Left ventricle myocardium inferior (tissue), 1 donor: ENCODE data around the gene TEDC2. TPM values are rescaled to one million over a fixed set of nuclear protein-coding genes. Genes with fewer than 3 reads are reported as not detected.

ENCODE experiments used
- DNase-seq: peaks from one replicate; pipeline ENCODE4 v3.0.0-alpha.2; 2020
- H3K27ac ChIP-seq: fragments of 200-600 bp; replicated peaks from 2 replicates; pipeline ENCODE4 v1.8.0; 2021
- H3K27me3 ChIP-seq: fragments of 200-600 bp; 2 replicates; pipeline ENCODE4 v1.8.0; 2021; ENCODE audit warnings: low read depth
- H3K36me3 ChIP-seq: fragments of 200-600 bp; 2 replicates; pipeline ENCODE4 v1.8.0; 2021
- H3K4me1 ChIP-seq: fragments of 200-600 bp; 2 replicates; pipeline ENCODE4 v1.8.0; 2021
- H3K4me3 ChIP-seq: fragments of 200-600 bp; 2 replicates; pipeline ENCODE4 v1.8.0; 2021; ENCODE audit warnings: mild to moderate bottlenecking, moderate library complexity
- H3K9me3 ChIP-seq: fragments of 200-600 bp; replicated peaks from 2 replicates; pipeline ENCODE4 v1.8.0; 2021
- CTCF ChIP-seq: fragments of 200-600 bp; IDR thresholded peaks from 2 replicates; pipeline ENCODE4 v1.8.0; 2021; ENCODE audit warnings: antibody characterized with exemption, mild to moderate bottlenecking, borderline replicate concordance
- intact Hi-C: fragments of 100-400 bp; cut with micrococcal nuclease; formaldehyde crosslinking; loops from one replicate; pipeline ENCODE4 v1.11.0; 2022
- total RNA-seq: library from RNA; stranded (reverse); fragmentation: NEBNext Ultra II Directional; extraction: Animal tissue kit (Norgen Biotek cat#: 25700); gene quantifications from one replicate; pipeline ENCODE4 v1.2.1, GENCODE V29; 2021
- donor health status: DM: no; HTN: yes; CAD: no; lungs with severe emphysema.

Gene TEDC2
- total RNA-seq, 1 donor from 2014 or later = 1.3 TPM

- no peaks in the 10 kb centered on the region for H3K36me3 ChIP-seq
- H3K4me3 ChIP-seq = no peak overlapping the region
- intact Hi-C loops = no loop called here
- H3K27ac ChIP-seq = peak overlapping the region; percentile 58
- TF ChIP-seq CTCF = no peak
- DNase-seq = peak; percentile 57
- H3K9me3 ChIP-seq = no peaks in the 10 kb centered on the region
- no peaks in the 10 kb centered on the region for H3K27me3 ChIP-seq
- peaks cover 33% of the 10 kb centered on the region for H3K4me1 ChIP-seq
Measured at GRCh38 chr16:2507665-2508064, 47.8 kb downstream of the TEDC2 start.

DNA sequence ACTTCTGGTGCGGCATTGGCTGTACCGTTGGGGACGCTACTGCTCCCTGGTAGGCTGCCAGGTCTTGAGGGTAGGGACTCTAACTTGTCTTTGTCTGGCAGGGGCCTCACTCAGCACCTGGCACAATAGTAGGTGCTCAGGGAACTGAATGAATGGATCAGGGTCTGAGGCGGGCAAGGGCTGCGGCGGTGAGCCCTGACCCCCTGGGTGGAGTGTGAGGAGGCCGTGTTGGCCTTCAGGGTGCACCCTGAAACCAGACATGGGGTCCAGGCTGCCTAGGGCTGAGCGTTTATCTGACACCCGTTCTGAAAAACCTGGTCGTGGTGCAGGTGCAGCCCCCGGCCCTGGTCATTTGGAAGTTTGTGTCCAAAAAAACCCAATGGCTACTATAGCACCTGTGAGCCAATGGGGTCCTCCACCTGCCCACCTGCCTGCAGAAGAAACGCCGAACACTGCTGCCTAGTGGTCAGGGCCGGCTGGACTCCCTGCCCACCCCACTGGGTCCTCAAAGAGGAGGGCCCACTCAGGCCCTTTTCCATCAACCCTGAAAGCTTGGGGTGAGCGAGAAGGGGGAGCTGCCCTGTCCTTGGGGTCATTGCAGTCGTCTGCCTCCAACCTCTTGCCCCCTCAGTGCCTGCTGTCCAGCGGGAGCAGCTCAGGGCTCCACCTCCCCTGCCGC, 49.0 kb downstream of the TEDC2 start:
- H3K27me3 ChIP-seq = no peaks in the 10 kb centered on the region
- H3K27ac ChIP-seq = no peak overlapping the region
- no peak overlapping the region for H3K4me3 ChIP-seq
- TF ChIP-seq CTCF = no peak
- H3K4me1 ChIP-seq = peaks cover 32% of the 10 kb centered on the region
- H3K36me3 ChIP-seq = no peaks in the 10 kb centered on the region
- H3K9me3 ChIP-seq = no peaks in the 10 kb centered on the region
- no peak for DNase-seq
- intact Hi-C loops = no loop called here

DNA sequence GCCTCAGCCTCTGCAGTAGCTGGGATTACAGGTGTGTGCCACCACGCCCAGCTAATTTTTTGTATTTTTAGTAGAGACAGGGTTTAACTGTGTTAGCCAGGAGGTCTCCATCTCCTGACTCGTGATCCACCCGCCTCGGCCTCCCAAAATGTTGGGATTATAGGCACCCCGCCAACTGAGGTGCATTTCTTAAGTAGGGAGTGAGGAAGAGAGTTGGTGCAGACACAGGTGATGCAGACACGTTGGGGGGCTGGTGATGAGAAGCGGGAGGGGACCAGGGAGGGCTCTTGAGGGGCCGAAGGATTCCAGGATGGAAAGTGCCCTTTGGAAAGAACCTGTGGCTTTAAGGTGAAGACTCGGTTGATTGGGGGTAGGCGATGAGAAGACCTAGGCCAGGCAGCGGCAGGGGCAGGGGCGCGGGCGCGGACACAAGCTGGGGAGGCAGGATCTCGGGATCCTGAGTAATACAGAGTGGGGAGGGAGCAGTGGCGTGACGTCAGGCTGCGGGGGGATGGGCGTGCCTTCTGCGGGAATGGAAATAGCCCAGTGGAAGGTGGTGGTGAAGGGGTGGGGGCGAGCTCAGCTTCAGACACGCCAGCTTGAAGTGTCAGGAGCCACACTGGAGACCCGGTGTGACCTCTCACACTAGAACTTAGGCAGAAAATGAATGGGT, 51.4 kb downstream of the TEDC2 start:
- TF ChIP-seq CTCF = no peak
- H3K9me3 ChIP-seq = no peaks in the 10 kb centered on the region
- intact Hi-C loops = no loop called here
- H3K4me1 ChIP-seq = peaks cover 40% of the 10 kb centered on the region
- no peaks in the 10 kb centered on the region for H3K36me3 ChIP-seq
- H3K4me3 ChIP-seq = no peak overlapping the region
- peak; percentile 68 for DNase-seq
- H3K27me3 ChIP-seq = no peaks in the 10 kb centered on the region
- H3K27ac ChIP-seq = no peak overlapping the region

DNA sequence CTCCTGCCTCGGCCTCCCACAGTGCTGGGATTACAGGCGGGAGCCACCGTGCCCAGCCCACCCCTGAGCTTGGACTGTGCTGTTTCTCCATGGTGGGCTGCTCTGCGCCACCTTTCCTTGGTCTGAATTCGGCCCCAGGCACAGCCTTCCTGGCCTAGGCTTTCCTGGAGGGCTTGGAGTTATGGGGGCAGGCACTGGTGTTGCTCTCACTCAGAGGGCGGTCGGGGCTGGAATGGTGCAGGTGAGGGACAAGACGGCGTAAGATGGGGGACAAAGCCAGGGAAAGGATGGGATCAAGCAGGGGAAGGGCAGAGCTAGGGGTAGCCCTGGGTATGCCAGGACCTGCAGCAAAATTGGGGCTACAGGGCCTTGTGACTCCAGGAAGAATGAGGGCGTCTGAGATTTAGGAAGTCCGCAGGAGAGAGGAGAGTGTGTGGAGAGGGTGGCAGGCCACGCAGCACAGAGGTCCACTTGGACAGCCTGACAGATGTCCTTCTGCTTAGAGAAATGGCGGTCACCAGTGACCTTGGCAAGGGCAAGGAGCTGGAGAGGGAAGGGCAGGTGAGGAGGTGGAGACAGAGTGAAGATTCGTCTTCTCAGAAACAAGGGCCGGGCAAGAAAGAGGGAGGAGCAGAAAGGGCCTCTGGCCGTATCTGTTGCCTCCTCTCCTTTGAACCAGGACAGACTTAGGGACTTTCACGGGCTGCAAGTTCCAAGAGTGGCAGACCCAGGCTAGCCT, 52.3 kb downstream of the TEDC2 start:
- H3K4me1 ChIP-seq = peaks cover 49% of the 10 kb centered on the region
- intact Hi-C loops = no loop called here
- H3K27me3 ChIP-seq = no peaks in the 10 kb centered on the region
- no peak for TF ChIP-seq CTCF
- no peak for DNase-seq
- H3K27ac ChIP-seq = peak overlapping the region; percentile 92
- no peaks in the 10 kb centered on the region for H3K9me3 ChIP-seq
- H3K36me3 ChIP-seq = no peaks in the 10 kb centered on the region
- no peak overlapping the region for H3K4me3 ChIP-seq

DNA sequence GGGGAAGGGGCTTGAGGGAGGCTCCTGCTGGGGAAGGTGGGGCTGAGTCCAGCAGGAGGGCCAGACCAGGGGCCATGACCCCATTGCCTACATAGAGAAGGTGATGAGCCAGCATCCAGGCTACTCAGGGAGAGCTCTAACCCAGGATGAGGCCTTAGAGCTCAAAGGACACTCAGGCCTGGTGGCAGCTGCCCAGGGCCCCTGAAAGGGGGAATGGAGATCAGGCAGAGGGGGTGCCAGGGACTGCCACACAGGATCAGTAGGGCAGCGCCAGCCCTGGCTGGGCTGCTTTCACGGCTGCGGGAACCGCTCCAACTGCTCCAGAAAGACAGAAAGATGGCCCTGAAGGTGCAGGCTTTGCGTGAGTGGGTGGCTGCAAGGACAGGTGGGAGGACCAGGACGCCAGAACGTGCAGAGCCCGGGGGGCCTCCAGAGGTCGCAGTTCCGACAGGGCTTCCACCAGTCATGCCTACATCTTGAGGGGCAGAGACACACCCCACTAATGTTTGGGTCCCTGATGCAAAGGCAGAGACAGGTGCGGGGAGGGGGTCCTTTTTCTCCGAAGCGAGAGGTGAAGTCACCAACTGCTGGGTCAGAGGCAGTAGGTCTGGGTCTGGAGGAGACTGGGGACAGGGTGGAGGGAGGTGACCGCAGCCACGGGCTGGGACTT, 53.0 kb downstream of the TEDC2 start:
- intact Hi-C loops = no loop called here
- peak overlapping the region; percentile 97 for H3K4me3 ChIP-seq
- no peaks in the 10 kb centered on the region for H3K27me3 ChIP-seq
- no peak for TF ChIP-seq CTCF
- no peaks in the 10 kb centered on the region for H3K36me3 ChIP-seq
- H3K4me1 ChIP-seq = peaks cover 56% of the 10 kb centered on the region
- DNase-seq = no peak
- no peaks in the 10 kb centered on the region for H3K9me3 ChIP-seq
- H3K27ac ChIP-seq = peak overlapping the region; percentile 92
